HUES64 (cell line): ENCODE data around the gene WDR6.
"Not testable (repeated sequence)": the region's sequence is repeated elsewhere in the genome, so short reads cannot be mapped to it uniquely, and the experiment has no call there.

Source experiments
- H3K27ac ChIP-seq: 2 replicates; pipeline ENCODE4 v1.7.0; 2013; ENCODE audit warnings: low read depth, low read length, inconsistent platforms
- H3K27me3 ChIP-seq: 2 replicates; pipeline ENCODE4 v1.6.1; 2013; ENCODE audit warnings: mild to moderate bottlenecking, low read length; ENCODE audit not compliant: insufficient read depth
- H3K36me3 ChIP-seq: 2 replicates; pipeline ENCODE4 v1.6.1; 2013; ENCODE audit warnings: mild to moderate bottlenecking, low read length; ENCODE audit not compliant: insufficient read depth
- H3K4me1 ChIP-seq: 2 replicates; pipeline ENCODE4 v1.6.1; 2013; ENCODE audit warnings: mild to moderate bottlenecking, low read length, moderate library complexity; ENCODE audit not compliant: insufficient read depth
- H3K4me3 ChIP-seq: 2 replicates; pipeline ENCODE4 v1.5.1; 2013; ENCODE audit warnings: mild to moderate bottlenecking, low read length, moderate library complexity
- H3K9ac ChIP-seq: 2 replicates; pipeline ENCODE4 v1.6.1; 2013; ENCODE audit warnings: mild to moderate bottlenecking, low read depth, low read length
- H3K9me3 ChIP-seq: 2 replicates; pipeline ENCODE4 v1.6.1; 2013; ENCODE audit warnings: low read depth, low read length; ENCODE audit not compliant: insufficient read depth
- WGBS: fragments of 150-250, 120-280 bp; methylation state at CpG from one replicate; pipeline ENCODE4 v1.1.7; 2013; ENCODE audit warnings: missing lambda C conversion rate; 5-methylcytosine and 5-hydroxymethylcytosine counted together

The WDR6 gene

GRCh38 chr3:49007771-49008528 is 759 bp downstream of the WDR6 start:
- H3K27ac ChIP-seq: peak overlapping the region; percentile 100
- no peaks in the 10 kb centered on the region for H3K9me3 ChIP-seq
- WGBS: 17% methylated on average over 41 of the region's 41 CpGs
- no peaks in the 10 kb centered on the region for H3K27me3 ChIP-seq
- H3K4me1 ChIP-seq: 0 out of 2 replicates have a peak, but pooled peaks cover 6% of the 10 kb centered on the region
- H3K36me3 ChIP-seq: peaks cover 23% of the 10 kb centered on the region
- H3K9ac ChIP-seq: peak overlapping the region; percentile 100
- peak overlapping the region; percentile 96 for H3K4me3 ChIP-seq

GRCh38 chr3:49008627-49009026 is 1.4 kb downstream of the WDR6 start:
- peak overlapping the region; percentile 96 for H3K4me3 ChIP-seq
- not testable (repeated sequence) for H3K27ac ChIP-seq, H3K4me1 ChIP-seq, H3K27me3 ChIP-seq, H3K9ac ChIP-seq, H3K9me3 ChIP-seq
- H3K36me3 ChIP-seq: peaks cover 30% of the 10 kb centered on the region
- WGBS: 96% methylated on average over 5 of the region's 5 CpGs

GRCh38 chr3:49009396-49009795 is 2.2 kb downstream of the WDR6 start:
- Histone ChIP-seq H3K9me3 (no peaks in the 10 kb centered on the region), H3K36me3 (peaks cover 37% of the 10 kb centered on the region), H3K27me3 (no peaks in the 10 kb centered on the region), H3K9ac (no peak overlapping the region), H3K4me3 (no peak overlapping the region), H3K4me1 (0 out of 2 replicates have a peak, but pooled peaks cover 6% of the 10 kb centered on the region), H3K27ac (no peak overlapping the region)
- 94% methylated on average over 3 of the region's 3 CpGs for WGBS

GRCh38 chr3:49012441-49013017 is 5.3 kb downstream of the WDR6 start:
- Histone ChIP-seq H3K27me3 (no peaks in the 10 kb centered on the region), H3K4me1 (0 out of 2 replicates have a peak, but pooled peaks cover 6% of the 10 kb centered on the region), H3K36me3 (peaks cover 61% of the 10 kb centered on the region), H3K4me3 (no peak overlapping the region), H3K9ac (no peak overlapping the region), H3K9me3 (no peaks in the 10 kb centered on the region), H3K27ac (no peak overlapping the region)
- 94% methylated on average over 17 of the region's 17 CpGs for WGBS

- H3K27ac ChIP-seq: no peak overlapping the region
- H3K27me3 ChIP-seq: no peaks in the 10 kb centered on the region
- H3K9me3 ChIP-seq: no peaks in the 10 kb centered on the region
- 0 out of 2 replicates have a peak, but pooled peaks cover 5% of the 10 kb centered on the region for H3K4me1 ChIP-seq
- H3K9ac ChIP-seq: no peak overlapping the region
- WGBS: 95% methylated on average over 19 of the region's 19 CpGs
- peaks cover 61% of the 10 kb centered on the region for H3K36me3 ChIP-seq
- no peak overlapping the region for H3K4me3 ChIP-seq
Measured at GRCh38 chr3:49013113-49013737, 6.0 kb downstream of the WDR6 start.

GRCh38 chr3:49013738-49014660 is 6.8 kb downstream of the WDR6 start:
- Histone ChIP-seq H3K4me3 (no peak overlapping the region), H3K9ac (no peak overlapping the region), H3K27me3 (no peaks in the 10 kb centered on the region), H3K27ac (no peak overlapping the region), H3K36me3 (peaks cover 61% of the 10 kb centered on the region), H3K4me1 (no peaks in the 10 kb centered on the region), H3K9me3 (no peaks in the 10 kb centered on the region)
- 91% methylated on average over 24 of the region's 24 CpGs for WGBS

GRCh38 chr3:49015072-49015471 is 7.9 kb downstream of the WDR6 start:
- H3K27ac ChIP-seq: no peak overlapping the region
- H3K4me3 ChIP-seq: no peak overlapping the region
- H3K27me3 ChIP-seq: no peaks in the 10 kb centered on the region
- no peak overlapping the region for H3K9ac ChIP-seq
- 96% methylated on average over 8 of the region's 8 CpGs for WGBS
- no peaks in the 10 kb centered on the region for H3K9me3 ChIP-seq
- H3K36me3 ChIP-seq: peaks cover 56% of the 10 kb centered on the region
- no peaks in the 10 kb centered on the region for H3K4me1 ChIP-seq

- Histone ChIP-seq H3K4me3 (no peak overlapping the region), H3K36me3 (peaks cover 56% of the 10 kb centered on the region), H3K9me3 (no peaks in the 10 kb centered on the region), H3K4me1 (no peaks in the 10 kb centered on the region), H3K9ac (no peak overlapping the region), H3K27me3 (no peaks in the 10 kb centered on the region), H3K27ac (no peak overlapping the region)
- WGBS: 91% methylated on average over 6 of the region's 6 CpGs
Measured at GRCh38 chr3:49015765-49016164, 8.6 kb downstream of the WDR6 start.

- Histone ChIP-seq H3K36me3 (peaks cover 51% of the 10 kb centered on the region), H3K9ac (no peak overlapping the region), H3K9me3 (no peaks in the 10 kb centered on the region), H3K4me1 (no peaks in the 10 kb centered on the region), H3K27ac (no peak overlapping the region), H3K27me3 (no peaks in the 10 kb centered on the region), H3K4me3 (0 out of 2 replicates have a peak overlapping the region, but pooled peaks have one; percentile 90)
- WGBS: 93% methylated on average over 5 of the region's 6 CpGs
Measured at GRCh38 chr3:49016414-49017228, 9.4 kb downstream of the WDR6 start.
